ENCODE measurements around the gene VPS39.

The VPS39 gene

DNA sequence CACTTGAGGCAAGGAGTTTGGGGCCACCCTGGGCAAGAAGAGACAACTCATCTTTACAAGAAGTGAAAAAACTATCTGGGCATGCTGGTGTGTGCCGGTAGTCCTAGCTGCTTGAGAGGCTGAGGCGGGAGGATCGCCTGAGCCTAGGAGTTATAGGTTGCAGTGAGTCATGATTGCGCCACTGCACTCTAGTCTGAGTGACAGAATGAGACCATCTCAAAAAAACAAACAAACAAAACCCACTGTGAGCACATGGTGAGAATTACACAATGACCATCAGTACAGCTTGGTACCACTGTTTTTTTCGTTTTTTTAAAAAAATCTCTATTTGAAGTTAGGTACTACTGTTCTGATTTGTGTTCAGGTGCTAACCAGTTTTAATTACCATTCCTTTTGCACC lies 13.6 kb downstream of the VPS39 start:
- DNase-seq = no peak

DNA sequence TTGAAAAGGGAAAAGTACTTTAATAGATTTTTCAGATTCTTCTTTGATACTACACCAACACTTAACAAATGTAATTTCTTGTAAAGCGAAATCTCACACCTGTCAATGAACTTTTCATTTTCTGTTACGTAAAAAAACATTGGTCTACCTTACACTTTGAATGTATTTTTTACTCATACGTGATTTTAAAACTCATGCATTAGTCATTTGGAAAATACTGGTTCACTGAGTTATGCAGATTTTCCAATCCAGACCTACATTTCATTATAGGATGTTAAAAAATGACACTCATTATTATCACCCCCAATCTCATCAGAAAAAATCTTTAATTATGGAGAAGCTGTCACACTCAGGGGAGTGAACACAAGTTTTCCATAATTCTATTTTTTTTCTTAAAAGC lies 14.7 kb downstream of the VPS39 start:
- DNase-seq = no peak

DNA sequence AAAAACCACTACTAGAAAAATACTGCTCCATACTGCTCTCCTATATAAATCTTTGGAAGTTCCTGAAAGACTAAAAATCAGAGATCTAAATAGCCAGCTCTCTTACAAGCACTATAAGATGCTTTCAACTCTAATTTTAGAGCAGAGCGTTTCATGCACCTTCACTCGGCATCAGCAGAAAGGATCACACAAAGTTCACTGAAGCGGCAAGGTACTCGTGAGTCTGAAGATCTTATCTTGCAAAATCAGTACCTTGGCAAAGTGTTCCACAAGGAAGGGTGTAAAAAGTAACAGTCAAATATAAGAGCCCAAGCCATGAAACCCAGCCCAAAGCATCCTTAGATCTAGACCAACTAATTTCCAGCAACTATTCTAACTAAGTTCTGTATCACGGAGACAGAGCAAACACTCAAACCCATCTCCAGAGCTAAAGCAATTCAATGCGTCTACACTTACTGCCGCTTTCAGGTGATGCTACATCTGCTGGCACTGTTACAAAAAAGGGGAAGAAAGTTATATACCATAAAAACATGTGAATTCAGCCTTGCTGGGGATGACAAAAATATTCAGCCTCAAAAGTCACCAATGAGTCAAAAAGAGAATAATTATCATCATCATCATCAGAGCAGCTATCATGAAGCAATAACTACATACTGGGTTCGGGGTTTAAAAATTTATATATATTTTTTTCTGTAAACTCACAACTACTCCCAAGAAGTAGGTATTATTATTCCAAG lies 16.3 kb downstream of the VPS39 start:
- DNase-seq = no peak

DNA sequence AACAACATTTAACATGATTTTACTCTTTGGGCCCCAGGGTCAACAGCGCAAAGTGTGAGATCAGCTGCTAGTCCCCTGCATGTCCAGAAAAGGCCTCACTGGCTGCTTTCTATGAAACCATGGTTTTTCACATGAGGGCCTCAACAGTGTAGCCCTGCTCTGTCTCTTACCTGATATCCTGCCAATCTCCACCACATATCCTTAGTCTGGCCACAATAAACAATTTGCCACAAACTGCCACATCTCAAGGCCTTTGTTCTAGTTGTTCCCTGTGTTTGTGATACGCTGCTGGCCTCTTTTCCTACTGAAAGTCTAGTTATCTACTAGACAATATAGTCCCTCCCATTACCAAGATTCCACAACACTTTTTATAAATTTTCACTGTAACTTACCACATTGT lies 17.7 kb downstream of the VPS39 start:
- no peak for DNase-seq

DNA sequence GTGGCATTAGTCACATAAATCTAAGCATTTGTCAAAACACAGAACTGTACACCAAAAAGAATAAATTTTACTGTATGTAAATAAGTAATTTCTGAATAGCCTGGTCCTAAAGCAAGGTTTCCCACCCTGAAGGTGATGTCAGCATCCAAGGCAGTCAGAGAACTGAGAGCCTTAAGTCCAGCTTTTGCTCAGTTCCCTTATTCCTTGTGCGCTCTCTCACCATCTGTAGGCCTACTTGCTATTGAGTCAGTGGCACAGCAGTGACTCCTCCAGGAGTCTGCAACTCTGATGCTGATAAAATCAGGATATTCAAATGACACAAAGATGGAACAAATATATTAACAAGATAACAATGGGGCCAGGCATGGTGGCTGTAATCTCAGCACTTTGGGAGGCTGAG lies 22.3 kb downstream of the VPS39 start:
- no peak for DNase-seq

DNA sequence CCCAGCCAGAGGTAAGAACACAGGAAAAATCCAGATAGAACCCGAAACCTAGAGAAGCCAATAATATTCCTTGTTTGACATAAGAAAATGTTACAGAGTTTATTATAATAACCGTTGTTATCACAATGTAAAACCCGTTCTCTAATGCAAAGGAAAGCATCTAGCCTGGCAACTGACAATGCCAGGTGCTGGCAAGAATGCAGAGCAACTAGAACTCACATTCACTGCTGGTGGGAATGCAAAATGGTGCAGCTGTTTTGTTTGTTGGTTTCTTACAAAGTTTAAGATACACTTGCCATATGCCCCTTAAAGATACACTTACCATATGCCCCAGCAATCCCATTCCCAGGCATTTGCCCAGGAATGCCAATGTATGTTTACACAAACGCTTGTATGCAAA lies 23.4 kb downstream of the VPS39 start:
- DNase-seq = no peak

DNA sequence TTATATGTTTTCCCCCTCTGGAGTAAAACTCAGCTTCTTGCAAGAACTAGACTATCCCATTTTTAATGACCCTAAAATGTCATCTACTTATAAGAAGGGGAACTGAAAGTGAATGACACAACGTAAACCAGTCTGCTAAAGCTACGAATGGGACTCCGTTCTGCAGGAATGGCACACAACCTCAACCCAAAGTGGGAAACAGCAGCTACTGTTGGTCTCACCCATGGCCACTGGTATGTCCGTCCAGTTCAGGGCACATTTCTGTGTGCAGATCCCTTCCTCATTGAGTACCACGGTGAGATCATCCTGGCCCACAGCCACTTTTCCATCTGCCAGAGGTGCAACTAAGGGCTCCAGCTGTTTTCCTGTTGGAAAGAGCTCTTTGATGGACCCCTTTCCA lies 23.8 kb downstream of the VPS39 start:
- no peak for DNase-seq

DNA sequence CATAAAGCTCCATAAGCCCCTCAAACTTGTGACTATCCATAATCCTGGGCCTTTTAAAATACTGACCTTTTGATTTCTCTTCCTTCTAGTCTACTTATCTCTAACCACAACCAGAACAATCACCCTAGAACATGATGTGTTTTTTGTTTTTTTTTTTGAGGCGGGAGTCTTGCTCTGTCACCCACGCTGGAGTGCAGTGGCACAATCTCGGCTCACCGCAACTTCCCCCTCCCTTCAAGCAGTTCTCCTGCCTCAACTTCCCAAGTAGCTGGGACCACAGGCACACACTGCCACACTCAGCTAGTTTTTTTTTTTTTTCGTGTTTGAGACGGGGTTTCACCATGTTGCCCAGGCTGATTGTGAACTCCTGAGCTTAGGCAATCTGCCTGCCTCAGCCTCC lies 25.1 kb downstream of the VPS39 start:
- no peak for DNase-seq

DNA sequence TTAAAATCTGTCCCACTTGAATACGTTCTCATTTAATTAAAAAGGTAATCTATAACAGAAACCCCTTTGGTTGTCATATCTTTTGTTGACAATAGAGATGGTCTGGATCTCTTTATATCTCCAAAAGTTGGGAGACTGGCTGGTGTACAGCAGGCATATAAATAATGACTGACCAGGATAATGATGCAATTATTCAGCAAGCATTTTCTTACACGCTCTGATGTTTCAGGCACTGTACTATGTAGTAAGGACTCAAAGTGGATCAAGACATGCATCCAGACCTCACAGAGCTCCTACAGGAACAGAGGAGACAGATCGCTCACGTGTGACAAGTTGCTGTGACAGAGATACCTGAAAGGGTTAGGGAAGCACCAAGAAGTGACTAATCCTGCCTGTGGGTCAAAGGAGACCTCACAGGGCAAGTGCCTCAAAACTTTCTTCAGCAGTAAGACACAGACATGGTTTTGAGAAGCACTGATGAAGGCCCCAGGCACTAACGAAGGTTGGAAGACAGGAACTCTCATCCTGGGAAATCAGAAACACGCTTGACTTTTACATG lies 25.7 kb downstream of the VPS39 start:
- DNase-seq = no peak

DNA sequence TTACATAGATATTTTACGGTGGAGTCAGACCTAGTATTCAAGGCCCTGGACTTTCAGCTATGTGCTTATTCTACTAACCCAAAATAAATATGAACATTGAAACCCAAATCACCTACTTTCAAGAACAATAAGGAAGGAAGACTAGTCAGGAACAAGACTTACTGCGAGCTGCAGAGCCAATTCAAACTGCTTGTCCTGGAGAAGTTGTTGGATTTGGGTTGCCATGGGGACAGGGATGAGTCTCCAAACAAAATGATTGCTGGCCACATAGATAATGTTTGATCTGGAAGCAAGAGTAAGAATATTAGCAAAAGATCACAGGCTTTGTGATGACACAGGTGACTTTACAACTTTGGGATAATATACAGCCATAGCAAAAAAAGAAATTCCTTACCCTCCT lies 30.0 kb downstream of the VPS39 start:
- DNase-seq = no peak

DNA sequence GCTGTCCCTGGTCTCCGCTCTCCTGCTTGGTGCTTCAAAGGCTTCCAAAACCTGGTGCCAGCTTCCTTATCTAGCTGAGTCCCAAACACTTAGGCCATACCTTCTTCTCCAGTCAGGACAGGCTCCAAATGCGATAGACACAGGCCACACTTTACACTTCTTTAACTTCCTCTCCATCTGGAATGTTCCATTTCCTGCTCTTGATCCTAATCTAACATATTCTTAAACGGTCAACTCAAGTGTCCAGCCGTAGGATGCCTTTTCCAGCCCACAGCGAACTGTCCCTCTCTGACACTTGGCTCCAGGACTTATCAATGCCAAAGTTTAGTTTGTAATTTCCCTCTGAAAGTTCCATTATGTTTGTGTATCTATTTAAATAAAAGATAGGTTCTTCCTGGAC lies 32.4 kb downstream of the VPS39 start:
- no peak for DNase-seq

DNA sequence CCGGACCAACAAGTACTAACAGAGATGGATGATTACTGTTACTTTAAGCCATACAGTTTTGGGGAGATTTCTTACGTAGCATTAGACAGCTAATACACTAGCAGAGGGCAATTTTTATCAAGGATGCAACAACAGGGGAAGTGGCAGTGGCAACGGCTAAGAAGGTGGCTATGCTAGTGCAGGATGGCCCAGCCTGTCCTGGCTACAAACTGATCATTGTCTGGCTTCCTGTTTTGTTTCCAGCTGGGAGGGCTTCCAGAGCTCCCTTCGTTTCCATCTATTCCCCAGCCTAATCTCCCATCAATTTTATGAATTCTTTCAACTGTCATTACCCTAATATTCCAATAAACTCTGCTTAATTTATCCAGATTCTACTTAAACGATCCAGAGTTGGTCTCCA lies 35.6 kb downstream of the VPS39 start:
- DNase-seq = no peak

DNA sequence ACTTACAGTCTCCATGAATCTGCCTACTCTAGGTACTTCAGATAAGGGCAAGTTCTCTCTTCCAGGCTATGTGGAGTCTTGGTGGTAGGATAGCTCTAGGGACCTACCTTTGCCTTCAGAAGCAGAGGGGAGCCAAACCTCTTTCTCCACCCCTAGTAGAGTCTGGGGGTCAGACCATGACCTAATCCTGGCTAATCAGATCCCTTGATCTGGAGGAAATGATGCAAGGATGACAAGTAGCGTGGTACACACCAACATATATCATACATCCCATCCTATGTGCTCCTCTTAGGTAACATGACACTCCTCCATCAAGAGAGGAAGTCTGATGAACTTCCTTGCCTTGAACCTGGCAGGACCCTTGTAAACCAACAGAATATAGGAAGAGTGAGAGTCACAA lies 36.3 kb downstream of the VPS39 start:
- DNase-seq = no peak

DNA sequence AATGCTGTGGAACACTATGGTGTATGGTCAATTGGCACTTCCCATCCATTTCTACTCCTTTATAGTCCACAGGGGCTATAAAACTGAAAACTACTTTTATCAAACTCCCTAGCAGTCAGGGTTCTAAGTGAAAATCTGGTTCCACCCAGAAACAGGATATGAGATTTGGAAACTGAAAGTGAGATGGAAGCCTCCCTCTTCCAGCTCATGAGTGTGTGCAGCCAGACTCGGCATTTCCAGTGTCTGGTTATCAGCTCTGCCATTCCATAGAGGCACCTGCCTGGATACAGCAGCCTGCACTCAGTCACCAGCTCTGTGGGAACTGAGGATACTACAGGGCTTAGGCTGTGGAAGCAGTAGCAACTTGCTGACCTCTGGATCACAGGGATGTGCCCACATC lies 37.0 kb downstream of the VPS39 start:
- no peak for DNase-seq

DNA sequence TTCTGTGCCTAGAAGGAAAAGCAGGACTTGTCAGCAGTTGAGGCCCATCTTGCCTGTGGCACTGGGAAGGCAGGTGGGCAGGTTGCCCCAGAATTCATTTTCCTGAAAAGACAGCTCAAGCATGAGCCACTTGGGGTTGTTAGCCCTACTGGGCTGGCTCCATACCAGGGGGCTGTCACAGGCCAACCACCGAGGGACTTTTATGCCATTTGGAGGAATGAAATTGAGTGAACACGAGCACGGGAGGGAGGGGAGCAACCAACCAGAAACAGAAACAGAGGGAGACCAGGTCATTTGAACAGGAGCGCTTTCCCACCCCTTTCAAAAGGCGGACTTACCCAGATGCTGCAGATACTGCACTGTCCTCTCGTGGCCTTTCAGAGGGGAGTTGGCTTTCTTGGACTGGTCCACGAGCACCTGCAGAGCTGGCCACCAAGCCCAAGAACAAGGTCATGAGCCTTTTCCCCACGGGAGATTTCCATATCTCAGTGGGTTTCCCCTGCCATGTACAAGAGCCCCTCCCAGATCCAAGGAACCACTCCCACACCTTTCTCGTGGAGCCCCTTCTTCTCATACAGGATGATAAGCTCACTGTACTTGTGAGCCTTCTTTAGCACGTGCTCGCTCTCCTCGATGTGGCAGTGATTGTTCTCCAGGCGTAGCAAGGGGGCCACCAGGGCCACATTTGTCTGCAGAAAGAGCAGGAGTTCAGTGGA lies 41.7 kb downstream of the VPS39 start:
- no peak for DNase-seq

DNA sequence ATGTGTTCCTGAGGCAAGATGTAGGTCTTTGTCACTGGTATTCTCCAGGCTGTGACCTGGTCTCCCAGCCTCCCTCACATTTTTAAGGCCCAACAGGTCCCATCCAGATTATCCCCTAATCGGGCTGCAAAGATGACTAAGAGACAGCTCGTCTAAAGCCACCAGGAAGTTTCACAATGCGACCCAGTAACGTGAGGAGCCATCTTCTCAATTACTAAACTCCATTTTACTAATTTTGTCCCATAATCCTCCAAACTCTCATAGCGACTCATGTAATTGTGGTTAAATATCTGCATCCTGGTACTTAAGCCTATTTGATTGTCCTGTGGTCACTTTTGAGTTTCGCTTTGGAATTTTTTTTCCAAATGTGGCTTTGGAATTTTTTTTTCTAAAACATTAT lies 43.0 kb downstream of the VPS39 start:
- DNase-seq = no peak

DNA sequence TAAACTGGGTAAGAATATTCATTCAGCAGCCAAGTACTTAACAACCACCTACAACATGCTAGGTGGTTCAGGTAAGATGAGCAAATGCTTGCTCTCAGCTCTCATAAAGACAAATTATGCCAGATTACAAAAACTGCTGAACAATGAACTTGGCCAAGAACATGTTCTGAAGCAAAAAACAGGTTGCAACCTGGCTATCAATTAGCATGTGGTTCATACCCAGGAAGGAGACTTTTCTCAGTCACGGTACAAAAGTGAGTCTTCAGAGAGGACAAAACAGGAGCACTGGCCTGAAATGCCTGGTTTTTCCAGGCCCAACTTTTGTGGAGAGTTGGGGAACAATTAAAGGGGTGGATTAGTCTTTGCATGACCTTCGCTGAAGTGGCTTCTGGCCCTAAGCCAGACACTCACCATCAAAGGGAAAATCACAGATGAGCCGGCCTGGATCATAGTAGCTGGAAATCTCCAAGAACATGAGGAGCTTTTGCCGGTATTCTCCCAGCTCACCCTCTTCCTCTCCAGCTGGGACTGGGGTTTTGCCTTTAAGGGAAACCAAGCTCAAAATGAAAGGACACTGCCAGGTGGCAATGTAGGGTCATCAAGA lies 44.1 kb downstream of the VPS39 start:
- DNase-seq = no peak

DNA sequence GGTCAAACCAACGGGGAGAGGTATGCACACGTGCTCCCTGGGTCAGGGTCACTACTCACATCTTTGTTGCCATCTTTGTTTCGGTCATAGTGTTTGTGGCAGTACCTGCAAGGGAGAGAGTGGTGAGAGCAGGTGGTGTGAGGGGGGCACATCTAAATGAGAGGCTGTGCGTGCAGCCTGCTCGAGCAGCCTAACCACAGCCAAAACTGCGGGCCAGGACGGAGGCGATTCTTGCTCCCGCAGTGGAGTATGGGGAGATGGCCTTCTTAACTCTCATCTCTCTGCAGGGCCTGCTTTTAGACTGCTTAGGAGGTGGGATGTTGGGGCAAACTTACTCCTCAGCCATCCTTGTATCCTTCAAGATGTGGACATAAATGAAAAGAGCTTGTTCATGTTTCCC lies 44.8 kb downstream of the VPS39 start:
- no peak for DNase-seq

DNA sequence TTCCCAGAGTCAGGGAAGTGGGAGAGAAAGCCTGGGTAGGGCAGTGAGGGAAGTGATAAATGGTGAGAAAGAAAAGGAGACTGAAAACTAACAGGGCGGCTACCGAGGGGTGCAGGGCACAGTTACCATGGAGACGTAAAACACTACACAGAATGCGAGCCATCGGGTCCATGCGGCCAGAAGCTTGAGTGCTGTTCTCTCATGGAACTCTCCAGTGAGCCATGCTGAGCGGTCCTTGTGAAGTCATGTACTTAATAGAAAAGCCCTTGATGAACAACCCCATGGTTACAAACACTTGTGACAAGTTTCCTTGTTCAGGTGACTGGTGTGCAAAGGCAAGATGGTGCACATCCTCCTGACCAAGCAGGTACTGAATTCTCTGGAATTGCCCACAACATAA lies 48.0 kb downstream of the VPS39 start:
- no peak for DNase-seq

DNA sequence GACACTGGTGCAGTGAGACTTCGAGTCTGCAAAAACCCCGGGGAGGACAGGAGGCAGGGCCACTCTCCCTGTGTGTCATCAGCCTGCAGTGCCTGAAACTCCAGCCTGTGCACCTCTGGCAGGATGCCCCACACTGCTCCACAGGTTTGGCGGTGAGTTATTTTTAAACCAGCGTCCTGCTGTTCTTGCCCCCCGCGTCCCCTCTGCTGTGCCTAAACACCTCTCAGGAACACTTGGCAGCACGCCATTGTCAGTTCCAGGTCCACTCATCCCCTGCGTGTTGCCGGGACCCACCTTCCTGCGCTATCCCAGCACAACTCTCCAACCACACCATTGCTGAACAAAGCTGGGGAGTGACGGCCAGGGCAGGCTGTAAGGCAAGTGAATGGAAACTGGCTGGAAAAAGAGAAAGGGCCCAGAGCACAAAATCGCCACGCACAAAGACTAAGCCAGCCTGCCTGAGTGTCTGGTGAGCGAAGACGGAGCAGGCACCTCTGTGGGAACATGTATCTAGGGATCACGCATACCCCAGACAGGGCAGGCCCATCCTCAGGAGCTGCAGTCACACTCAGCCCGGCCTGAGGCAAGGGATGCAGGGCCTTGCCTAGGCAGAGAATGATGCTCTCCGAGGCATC lies 48.6 kb downstream of the VPS39 start:
- DNase-seq = no peak

DNA sequence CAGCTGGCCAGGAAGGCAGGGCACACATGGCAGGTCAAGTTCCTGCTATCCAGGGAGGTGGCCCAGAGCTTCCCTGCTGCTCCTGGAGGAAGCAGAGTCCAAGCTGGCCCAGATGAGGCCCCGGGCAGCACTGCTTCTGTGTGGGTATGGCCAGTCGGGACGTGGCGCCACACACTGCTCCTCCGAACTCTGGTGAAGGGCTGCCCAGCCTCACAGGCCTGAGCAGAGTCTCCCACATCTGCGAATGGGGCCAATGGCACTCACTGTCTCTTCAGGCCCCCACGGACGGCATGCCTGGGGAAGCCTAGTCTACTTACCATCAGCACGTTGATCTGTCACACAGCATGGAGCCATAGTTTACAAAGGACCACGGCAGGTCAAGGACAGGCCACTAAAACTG lies 49.2 kb downstream of the VPS39 start:
- DNase-seq = no peak

DNA sequence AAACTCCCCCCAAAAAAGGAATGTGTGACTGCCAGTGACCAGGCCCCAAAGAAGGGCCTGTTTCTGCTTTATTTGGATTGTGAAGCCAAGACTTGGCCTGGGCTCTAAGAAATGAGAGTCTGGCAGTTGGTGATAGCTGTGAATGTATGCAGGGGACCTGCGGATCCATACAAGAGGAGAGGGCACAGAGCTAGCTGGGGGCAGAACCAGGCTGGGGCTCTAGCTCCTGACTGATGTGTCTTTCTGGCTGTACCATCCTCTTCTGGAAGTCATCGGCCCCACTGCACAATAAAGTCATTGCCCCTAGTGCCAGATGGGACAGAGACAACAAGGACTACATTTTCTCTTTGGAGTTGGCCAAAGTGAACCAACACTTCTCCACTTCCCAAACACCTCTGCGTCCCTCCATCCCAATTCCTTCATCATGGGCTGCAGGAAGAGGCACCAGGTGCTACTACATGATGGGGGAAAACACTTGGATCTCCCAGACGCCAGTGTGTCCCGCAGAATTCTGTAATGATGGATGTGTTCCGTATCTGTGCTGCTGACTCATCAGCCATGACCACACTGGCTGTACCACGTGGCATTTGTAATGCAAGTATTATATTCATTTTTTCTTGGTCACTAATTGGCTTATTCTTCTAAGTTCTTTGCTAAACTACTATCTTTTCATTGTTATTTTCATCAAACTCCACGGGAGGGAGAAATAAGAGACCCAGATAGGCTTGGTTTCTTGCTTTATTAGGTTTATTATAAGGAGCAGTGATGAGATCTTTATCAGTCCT lies 49.9 kb downstream of the VPS39 start:
- DNase-seq = no peak

DNA sequence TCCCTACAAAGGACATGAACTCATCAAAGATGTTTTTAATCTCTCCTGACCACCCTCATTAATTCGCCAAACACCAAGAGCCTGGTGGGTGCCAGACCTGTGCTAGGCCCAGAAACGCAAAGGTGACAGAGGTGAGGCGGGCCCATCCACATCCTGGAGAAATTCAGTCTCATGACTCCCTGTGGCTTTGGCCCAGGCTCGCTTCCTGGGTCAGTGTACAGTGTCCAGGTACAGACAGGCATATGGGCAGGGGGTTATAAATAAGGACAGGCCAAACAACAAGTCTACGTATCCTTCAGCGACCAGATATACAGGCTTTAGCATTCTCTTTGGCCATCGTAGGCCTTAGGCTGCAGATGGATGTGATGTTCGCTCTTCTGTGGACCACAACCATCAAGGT lies 50.7 kb downstream of the VPS39 start:
- no peak for DNase-seq
